ENCODE results near the gene PCDHGB4.

The PCDHGB4 gene

GRCh38 chr5:141383345-141383744, 4.2 kb upstream of the PCDHGB4 start:
- TF ChIP-seq, protein P1, sequence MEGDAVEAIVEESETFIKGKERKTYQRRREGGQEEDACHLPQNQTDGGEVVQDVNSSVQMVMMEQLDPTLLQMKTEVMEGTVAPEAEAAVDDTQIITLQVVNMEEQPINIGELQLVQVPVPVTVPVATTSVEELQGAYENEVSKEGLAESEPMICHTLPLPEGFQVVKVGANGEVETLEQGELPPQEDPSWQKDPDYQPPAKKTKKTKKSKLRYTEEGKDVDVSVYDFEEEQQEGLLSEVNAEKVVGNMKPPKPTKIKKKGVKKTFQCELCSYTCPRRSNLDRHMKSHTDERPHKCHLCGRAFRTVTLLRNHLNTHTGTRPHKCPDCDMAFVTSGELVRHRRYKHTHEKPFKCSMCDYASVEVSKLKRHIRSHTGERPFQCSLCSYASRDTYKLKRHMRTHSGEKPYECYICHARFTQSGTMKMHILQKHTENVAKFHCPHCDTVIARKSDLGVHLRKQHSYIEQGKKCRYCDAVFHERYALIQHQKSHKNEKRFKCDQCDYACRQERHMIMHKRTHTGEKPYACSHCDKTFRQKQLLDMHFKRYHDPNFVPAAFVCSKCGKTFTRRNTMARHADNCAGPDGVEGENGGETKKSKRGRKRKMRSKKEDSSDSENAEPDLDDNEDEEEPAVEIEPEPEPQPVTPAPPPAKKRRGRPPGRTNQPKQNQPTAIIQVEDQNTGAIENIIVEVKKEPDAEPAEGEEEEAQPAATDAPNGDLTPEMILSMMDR (conservative IDR thresholded peaks at IDR 0.05; ENCODE audit: low read depth, low read length), result no peak
- Histone ChIP-seq H3K27ac (no peak overlapping the region), H2AFZ (ENCODE audit: low read depth) (no peak overlapping the region), H3K4me2 (no peak overlapping the region), H4K20me1 (ENCODE audit: insufficient read depth) (no peaks in the 10 kb centered on the region), H3K27me3 (ENCODE audit: insufficient read depth, low read depth) (no peaks in the 10 kb centered on the region), H3K4me3 (IDR thresholded peaks at IDR 0.05; ENCODE audit: insufficient read depth, low read depth, low read length) (no peak overlapping the region), H3K9ac (no peak overlapping the region), H3K79me2 (ENCODE audit: insufficient read depth, low read depth) (no peaks in the 10 kb centered on the region), H3K36me3 (ENCODE audit: insufficient read depth) (no peaks in the 10 kb centered on the region), H3K4me1 (ENCODE audit: low read depth, poor library complexity, severe bottlenecking) (no peaks in the 10 kb centered on the region)

GRCh38 chr5:141384471-141385267, 2.8 kb upstream of the PCDHGB4 start:
- TF ChIP-seq, protein P1 (conservative IDR thresholded peaks at IDR 0.05; ENCODE audit: low read depth, low read length), result no peak

GRCh38 chr5:141388661-141389060, 1.2 kb downstream of the PCDHGB4 start:
- no peak overlapping the region for H3K27ac ChIP-seq
- H3K9ac ChIP-seq, result no peak overlapping the region
- H4K20me1 ChIP-seq (ENCODE audit: insufficient read depth), result no peaks in the 10 kb centered on the region
- H2AFZ ChIP-seq (ENCODE audit: low read depth), result no peak overlapping the region
- no peaks in the 10 kb centered on the region for H3K36me3 ChIP-seq (ENCODE audit: insufficient read depth)
- no peaks in the 10 kb centered on the region for H3K4me1 ChIP-seq (ENCODE audit: low read depth, poor library complexity, severe bottlenecking)
- no peak overlapping the region for H3K4me2 ChIP-seq
- no peaks in the 10 kb centered on the region for H3K79me2 ChIP-seq (ENCODE audit: insufficient read depth, low read depth)
- no peaks in the 10 kb centered on the region for H3K27me3 ChIP-seq (ENCODE audit: insufficient read depth, low read depth)
- TF ChIP-seq, protein P1 (conservative IDR thresholded peaks at IDR 0.05; ENCODE audit: low read depth, low read length), result no peak
- H3K4me3 ChIP-seq (IDR thresholded peaks at IDR 0.05; ENCODE audit: insufficient read depth, low read depth, low read length), result no peak overlapping the region

More at GRCh38 chr5:141384471-141385267, 2.8 kb upstream of the PCDHGB4 start:
- Histone ChIP-seq H3K27me3 (ENCODE audit: insufficient read depth, low read depth) (no peaks in the 10 kb centered on the region), H3K4me2 (no peak overlapping the region), H3K79me2 (ENCODE audit: insufficient read depth, low read depth) (no peaks in the 10 kb centered on the region), H3K4me1 (ENCODE audit: low read depth, poor library complexity, severe bottlenecking) (no peaks in the 10 kb centered on the region), H2AFZ (ENCODE audit: low read depth) (no peak overlapping the region), H3K36me3 (ENCODE audit: insufficient read depth) (no peaks in the 10 kb centered on the region), H3K9ac (no peak overlapping the region), H3K4me3 (IDR thresholded peaks at IDR 0.05; ENCODE audit: insufficient read depth, low read depth, low read length) (no peak overlapping the region), H4K20me1 (ENCODE audit: insufficient read depth) (no peaks in the 10 kb centered on the region), H3K27ac (no peak overlapping the region)

DNA sequence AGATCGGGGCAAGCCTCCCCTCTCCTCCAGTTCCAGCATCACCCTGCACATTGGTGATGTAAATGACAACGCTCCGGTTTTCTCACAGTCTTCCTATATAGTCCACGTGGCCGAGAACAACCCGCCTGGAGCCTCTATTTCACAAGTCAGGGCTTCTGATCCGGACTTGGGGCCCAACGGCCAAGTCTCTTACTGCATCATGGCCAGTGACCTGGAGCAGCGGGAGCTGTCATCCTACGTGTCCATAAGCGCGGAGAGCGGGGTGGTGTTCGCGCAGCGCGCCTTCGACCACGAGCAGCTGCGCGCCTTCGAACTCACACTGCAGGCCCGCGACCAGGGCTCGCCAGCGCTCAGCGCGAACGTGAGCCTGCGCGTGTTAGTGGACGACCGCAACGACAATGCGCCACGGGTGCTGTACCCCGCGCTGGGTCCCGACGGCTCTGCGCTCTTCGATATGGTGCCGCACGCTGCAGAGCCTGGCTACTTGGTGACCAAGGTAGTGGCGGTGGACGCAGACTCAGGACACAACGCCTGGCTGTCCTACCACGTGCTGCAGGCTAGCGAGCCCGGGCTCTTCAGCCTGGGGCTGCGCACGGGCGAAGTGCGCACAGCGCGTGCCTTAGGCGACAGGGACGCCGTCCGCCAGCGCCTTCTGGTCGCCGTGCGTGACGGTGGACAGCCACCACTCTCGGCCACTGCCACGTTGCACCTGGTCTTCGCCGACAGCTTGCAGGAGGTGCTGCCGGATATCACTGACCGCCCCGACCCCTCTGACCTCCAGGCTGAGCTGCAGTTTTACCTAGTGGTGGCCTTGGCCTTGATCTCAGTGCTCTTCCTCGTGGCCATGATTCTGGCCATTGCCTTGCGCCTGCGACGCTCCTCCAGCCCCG, 1.9 kb downstream of the PCDHGB4 start:
- no peak overlapping the region for H3K4me2 ChIP-seq
- H3K9ac ChIP-seq, result no peak overlapping the region
- no peaks in the 10 kb centered on the region for H3K79me2 ChIP-seq (ENCODE audit: insufficient read depth, low read depth)
- no peaks in the 10 kb centered on the region for H4K20me1 ChIP-seq (ENCODE audit: insufficient read depth)
- H3K27me3 ChIP-seq (ENCODE audit: insufficient read depth, low read depth), result no peaks in the 10 kb centered on the region
- H2AFZ ChIP-seq (ENCODE audit: low read depth), result no peak overlapping the region
- H3K4me3 ChIP-seq (IDR thresholded peaks at IDR 0.05; ENCODE audit: insufficient read depth, low read depth, low read length), result no peak overlapping the region
- TF ChIP-seq, protein P1 (conservative IDR thresholded peaks at IDR 0.05; ENCODE audit: low read depth, low read length), result no peak
- no peaks in the 10 kb centered on the region for H3K36me3 ChIP-seq (ENCODE audit: insufficient read depth)
- H3K27ac ChIP-seq, result no peak overlapping the region
- H3K4me1 ChIP-seq (ENCODE audit: low read depth, poor library complexity, severe bottlenecking), result no peaks in the 10 kb centered on the region
